Measurements from ENCODE around the gene BBOX1.

DNA sequence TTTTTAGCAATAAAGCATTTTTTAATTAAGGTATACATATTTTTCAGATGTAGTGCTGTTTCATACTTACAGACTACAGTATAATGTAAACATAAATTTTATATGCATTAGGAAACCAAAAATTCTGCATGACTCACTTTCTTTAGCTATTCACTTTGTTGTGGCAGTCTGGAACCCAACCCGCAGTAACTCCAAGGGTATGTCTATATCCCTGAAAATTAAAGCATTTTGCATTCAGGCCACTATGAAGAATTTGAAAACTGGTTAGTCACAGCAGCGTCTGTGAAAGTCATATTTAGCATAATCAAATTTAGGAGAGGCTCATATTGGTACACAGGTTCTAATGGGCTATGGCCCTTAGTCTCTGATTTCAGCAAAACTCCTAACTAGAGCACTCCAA is 46.8 kb downstream of the BBOX1 start:
- TF ChIP-seq, protein P1, sequence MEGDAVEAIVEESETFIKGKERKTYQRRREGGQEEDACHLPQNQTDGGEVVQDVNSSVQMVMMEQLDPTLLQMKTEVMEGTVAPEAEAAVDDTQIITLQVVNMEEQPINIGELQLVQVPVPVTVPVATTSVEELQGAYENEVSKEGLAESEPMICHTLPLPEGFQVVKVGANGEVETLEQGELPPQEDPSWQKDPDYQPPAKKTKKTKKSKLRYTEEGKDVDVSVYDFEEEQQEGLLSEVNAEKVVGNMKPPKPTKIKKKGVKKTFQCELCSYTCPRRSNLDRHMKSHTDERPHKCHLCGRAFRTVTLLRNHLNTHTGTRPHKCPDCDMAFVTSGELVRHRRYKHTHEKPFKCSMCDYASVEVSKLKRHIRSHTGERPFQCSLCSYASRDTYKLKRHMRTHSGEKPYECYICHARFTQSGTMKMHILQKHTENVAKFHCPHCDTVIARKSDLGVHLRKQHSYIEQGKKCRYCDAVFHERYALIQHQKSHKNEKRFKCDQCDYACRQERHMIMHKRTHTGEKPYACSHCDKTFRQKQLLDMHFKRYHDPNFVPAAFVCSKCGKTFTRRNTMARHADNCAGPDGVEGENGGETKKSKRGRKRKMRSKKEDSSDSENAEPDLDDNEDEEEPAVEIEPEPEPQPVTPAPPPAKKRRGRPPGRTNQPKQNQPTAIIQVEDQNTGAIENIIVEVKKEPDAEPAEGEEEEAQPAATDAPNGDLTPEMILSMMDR (IDR thresholded peaks at IDR 0.05; ENCODE audit: extremely low read depth in 1 of 2, insufficient read depth in 1 of 2, low read depth in 1 of 2, low read length in 2 of 2), result no peak
- no peak for TF ChIP-seq MYC (IDR thresholded peaks at IDR 0.05; ENCODE audit: low read depth, low read length)
